K562 (cell line): Measurements from ENCODE around the gene SYNE1. TPM values are rescaled to one million over a fixed set of nuclear protein-coding genes. Genes with fewer than 3 reads are reported as not detected.

Source experiments
- GATA2 ChIP-seq: sonication (generic); formaldehyde crosslinking; IDR thresholded peaks from 2 replicates; pipeline ENCODE4 v1.4.0; 2020; ENCODE audit warnings: mild to moderate bottlenecking, missing genetic modification reagents
- HDAC3 ChIP-seq: fragments of 450-650 bp; IDR thresholded peaks from 2 replicates; pipeline ENCODE4 v1.6.1; 2018; ENCODE audit warnings: borderline replicate concordance, mild to moderate bottlenecking, moderate library complexity; ENCODE audit not compliant: partially characterized antibody
- MAFF ChIP-seq: IDR thresholded peaks from 2 replicates; pipeline ENCODE4 v1.6.1; 2012; ENCODE audit warnings: low read length, improper control_type of control experiment
- SIN3A ChIP-seq, 2 experiments: fragments of 150-350 bp in 1 of 2; IDR thresholded peaks; 2 replicates each; pipeline ENCODE4 v1.6.1; 2011 to 2016; ENCODE audit warnings: borderline replicate concordance in 2 of 2, low read depth in 2 of 2, low read length in 2 of 2, mild to moderate bottlenecking in 2 of 2, moderate library complexity in 2 of 2; ENCODE audit not compliant: control insufficient read depth in 1 of 2
- SMC3 ChIP-seq: conservative IDR thresholded peaks from 2 replicates; pipeline ENCODE4 v1.6.1; 2011; ENCODE audit warnings: low read depth, low read length, improper control_type of control experiment; ENCODE audit not compliant: insufficient read depth
- ZKSCAN3 ChIP-seq: fragments of 250-450 bp; sonication (Bioruptor Pico); IDR thresholded peaks from 2 replicates; pipeline ENCODE4 v1.4.0; 2020
- ZNF586 ChIP-seq: fragments of 450-650 bp; formaldehyde crosslinking; conservative IDR thresholded peaks from 2 replicates; pipeline ENCODE4 v1.4.0; 2020; ENCODE audit warnings: mild to moderate bottlenecking, moderate library complexity
- polyA plus RNA-seq, 8 experiments: library from polyadenylated mRNA; depleted of rRNA in 4 of 8; stranded (reverse) in 5 of 8; unstranded in 3 of 8; fragments of >200 nt; fragmentation: Nextera tagmentation in 2 of 8; fragmentation: Illumina TruSeq in 1 of 8; extraction: Ambion mirVana in 2 of 8; extraction: Trizol in 1 of 8; gene quantifications; 2 replicates each; pipeline versions ENCODE4 v1.2.1 to v1.2.3, GENCODE V29; 2011 to 2014; ENCODE audit warnings: inconsistent platforms in 1 of 8, missing spikeins in 1 of 8
- total RNA-seq, 7 experiments: library from RNA; depleted of rRNA in 6 of 7; stranded (reverse); fragments of >200 nt in 6 of 7; fragmentation: Illumina TruSeq in 2 of 7; extraction: Trizol in 2 of 7; gene quantifications; 2 replicates each; pipeline versions ENCODE4 v1.2.1 to v1.2.3, GENCODE V29; 2011 to 2021; ENCODE audit warnings: low replicate concordance in 1 of 7
- TF ChIP-seq, protein P1 (sequence below): fragments of 200-600 bp; sonication (generic); IDR thresholded peaks from one replicate; pipeline ENCODE4 v1.6.1; 2012; ENCODE audit warnings: mild to moderate bottlenecking, low read depth, low read length, inconsistent platforms
- TF ChIP-seq, protein P2 (sequence below): fragments of 450-650 bp; IDR thresholded peaks from 2 replicates; pipeline ENCODE4 v1.7.1; 2018; ENCODE audit warnings: mild to moderate bottlenecking, low read depth; ENCODE audit not compliant: partially characterized antibody
- TF ChIP-seq, protein P3 (sequence below): fragments of 250-450 bp; sonication (Bioruptor Pico); IDR thresholded peaks from 2 replicates; pipeline ENCODE4 v1.5.1; 2021; ENCODE audit warnings: mild to moderate bottlenecking

SYNE1 gene
- total and polyA plus RNA-seq, 9 of the 15 experiments (the other 6 are each of a cell fraction or from before 2014, with no cell fraction given) = under 0.01 to 0.42 (median 0.08) TPM; not detected in 1

DNA sequence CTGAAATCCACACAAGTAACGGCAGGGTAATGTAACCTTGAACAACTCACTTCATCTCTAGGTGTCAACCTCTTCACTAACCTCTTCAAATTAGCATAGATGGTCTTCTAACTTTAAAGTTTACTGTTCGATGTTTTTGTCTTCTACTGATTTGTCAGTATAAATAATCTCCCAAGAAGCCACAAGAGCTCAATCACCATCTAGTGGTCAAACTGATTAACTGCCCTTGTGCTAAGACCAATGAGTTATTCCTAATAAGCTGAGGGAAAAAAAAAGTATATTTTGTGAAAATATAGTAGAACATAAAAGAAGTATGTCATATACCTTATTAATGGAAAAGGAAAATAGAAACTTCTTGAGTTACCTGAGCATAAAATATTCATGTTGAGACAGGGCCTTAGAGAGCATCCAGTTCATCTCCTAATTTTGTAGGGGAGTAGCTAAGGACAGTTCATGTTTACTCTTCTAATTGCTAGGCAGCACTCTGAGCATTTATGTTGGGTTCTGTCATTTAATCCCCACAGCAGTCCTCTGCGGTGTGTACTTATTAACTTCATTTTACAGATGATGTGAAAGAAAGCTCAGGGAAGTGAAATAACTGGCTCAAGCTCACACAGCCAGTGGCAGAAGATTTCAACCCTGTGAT is 512.6 kb downstream of the SYNE1 start (continued):
- TF ChIP-seq HDAC3 (no peak), ZNF586 (no peak), GATA2 (no peak), SMC3 (peak; percentile 27; the same call in 1 of the 2 replicates), SIN3A (IDR thresholded peaks at IDR 0.05; ENCODE audit: borderline replicate concordance in 2 of 2, control insufficient read depth in 1 of 2, low read depth in 2 of 2, low read length in 2 of 2) (no peak), ZKSCAN3 (CRISPR knock-in tag) (no peak), MAFF (no peak)
- TF ChIP-seq, protein P1, sequence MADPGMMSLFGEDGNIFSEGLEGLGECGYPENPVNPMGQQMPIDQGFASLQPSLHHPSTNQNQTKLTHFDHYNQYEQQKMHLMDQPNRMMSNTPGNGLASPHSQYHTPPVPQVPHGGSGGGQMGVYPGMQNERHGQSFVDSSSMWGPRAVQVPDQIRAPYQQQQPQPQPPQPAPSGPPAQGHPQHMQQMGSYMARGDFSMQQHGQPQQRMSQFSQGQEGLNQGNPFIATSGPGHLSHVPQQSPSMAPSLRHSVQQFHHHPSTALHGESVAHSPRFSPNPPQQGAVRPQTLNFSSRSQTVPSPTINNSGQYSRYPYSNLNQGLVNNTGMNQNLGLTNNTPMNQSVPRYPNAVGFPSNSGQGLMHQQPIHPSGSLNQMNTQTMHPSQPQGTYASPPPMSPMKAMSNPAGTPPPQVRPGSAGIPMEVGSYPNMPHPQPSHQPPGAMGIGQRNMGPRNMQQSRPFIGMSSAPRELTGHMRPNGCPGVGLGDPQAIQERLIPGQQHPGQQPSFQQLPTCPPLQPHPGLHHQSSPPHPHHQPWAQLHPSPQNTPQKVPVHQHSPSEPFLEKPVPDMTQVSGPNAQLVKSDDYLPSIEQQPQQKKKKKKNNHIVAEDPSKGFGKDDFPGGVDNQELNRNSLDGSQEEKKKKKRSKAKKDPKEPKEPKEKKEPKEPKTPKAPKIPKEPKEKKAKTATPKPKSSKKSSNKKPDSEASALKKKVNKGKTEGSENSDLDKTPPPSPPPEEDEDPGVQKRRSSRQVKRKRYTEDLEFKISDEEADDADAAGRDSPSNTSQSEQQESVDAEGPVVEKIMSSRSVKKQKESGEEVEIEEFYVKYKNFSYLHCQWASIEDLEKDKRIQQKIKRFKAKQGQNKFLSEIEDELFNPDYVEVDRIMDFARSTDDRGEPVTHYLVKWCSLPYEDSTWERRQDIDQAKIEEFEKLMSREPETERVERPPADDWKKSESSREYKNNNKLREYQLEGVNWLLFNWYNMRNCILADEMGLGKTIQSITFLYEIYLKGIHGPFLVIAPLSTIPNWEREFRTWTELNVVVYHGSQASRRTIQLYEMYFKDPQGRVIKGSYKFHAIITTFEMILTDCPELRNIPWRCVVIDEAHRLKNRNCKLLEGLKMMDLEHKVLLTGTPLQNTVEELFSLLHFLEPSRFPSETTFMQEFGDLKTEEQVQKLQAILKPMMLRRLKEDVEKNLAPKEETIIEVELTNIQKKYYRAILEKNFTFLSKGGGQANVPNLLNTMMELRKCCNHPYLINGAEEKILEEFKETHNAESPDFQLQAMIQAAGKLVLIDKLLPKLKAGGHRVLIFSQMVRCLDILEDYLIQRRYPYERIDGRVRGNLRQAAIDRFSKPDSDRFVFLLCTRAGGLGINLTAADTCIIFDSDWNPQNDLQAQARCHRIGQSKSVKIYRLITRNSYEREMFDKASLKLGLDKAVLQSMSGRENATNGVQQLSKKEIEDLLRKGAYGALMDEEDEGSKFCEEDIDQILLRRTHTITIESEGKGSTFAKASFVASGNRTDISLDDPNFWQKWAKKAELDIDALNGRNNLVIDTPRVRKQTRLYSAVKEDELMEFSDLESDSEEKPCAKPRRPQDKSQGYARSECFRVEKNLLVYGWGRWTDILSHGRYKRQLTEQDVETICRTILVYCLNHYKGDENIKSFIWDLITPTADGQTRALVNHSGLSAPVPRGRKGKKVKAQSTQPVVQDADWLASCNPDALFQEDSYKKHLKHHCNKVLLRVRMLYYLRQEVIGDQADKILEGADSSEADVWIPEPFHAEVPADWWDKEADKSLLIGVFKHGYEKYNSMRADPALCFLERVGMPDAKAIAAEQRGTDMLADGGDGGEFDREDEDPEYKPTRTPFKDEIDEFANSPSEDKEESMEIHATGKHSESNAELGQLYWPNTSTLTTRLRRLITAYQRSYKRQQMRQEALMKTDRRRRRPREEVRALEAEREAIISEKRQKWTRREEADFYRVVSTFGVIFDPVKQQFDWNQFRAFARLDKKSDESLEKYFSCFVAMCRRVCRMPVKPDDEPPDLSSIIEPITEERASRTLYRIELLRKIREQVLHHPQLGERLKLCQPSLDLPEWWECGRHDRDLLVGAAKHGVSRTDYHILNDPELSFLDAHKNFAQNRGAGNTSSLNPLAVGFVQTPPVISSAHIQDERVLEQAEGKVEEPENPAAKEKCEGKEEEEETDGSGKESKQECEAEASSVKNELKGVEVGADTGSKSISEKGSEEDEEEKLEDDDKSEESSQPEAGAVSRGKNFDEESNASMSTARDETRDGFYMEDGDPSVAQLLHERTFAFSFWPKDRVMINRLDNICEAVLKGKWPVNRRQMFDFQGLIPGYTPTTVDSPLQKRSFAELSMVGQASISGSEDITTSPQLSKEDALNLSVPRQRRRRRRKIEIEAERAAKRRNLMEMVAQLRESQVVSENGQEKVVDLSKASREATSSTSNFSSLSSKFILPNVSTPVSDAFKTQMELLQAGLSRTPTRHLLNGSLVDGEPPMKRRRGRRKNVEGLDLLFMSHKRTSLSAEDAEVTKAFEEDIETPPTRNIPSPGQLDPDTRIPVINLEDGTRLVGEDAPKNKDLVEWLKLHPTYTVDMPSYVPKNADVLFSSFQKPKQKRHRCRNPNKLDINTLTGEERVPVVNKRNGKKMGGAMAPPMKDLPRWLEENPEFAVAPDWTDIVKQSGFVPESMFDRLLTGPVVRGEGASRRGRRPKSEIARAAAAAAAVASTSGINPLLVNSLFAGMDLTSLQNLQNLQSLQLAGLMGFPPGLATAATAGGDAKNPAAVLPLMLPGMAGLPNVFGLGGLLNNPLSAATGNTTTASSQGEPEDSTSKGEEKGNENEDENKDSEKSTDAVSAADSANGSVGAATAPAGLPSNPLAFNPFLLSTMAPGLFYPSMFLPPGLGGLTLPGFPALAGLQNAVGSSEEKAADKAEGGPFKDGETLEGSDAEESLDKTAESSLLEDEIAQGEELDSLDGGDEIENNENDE = no peak
- TF ChIP-seq, protein P2, sequence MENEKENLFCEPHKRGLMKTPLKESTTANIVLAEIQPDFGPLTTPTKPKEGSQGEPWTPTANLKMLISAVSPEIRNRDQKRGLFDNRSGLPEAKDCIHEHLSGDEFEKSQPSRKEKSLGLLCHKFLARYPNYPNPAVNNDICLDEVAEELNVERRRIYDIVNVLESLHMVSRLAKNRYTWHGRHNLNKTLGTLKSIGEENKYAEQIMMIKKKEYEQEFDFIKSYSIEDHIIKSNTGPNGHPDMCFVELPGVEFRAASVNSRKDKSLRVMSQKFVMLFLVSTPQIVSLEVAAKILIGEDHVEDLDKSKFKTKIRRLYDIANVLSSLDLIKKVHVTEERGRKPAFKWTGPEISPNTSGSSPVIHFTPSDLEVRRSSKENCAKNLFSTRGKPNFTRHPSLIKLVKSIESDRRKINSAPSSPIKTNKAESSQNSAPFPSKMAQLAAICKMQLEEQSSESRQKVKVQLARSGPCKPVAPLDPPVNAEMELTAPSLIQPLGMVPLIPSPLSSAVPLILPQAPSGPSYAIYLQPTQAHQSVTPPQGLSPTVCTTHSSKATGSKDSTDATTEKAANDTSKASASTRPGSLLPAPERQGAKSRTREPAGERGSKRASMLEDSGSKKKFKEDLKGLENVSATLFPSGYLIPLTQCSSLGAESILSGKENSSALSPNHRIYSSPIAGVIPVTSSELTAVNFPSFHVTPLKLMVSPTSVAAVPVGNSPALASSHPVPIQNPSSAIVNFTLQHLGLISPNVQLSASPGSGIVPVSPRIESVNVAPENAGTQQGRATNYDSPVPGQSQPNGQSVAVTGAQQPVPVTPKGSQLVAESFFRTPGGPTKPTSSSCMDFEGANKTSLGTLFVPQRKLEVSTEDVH = no peak
- TF ChIP-seq, protein P3, sequence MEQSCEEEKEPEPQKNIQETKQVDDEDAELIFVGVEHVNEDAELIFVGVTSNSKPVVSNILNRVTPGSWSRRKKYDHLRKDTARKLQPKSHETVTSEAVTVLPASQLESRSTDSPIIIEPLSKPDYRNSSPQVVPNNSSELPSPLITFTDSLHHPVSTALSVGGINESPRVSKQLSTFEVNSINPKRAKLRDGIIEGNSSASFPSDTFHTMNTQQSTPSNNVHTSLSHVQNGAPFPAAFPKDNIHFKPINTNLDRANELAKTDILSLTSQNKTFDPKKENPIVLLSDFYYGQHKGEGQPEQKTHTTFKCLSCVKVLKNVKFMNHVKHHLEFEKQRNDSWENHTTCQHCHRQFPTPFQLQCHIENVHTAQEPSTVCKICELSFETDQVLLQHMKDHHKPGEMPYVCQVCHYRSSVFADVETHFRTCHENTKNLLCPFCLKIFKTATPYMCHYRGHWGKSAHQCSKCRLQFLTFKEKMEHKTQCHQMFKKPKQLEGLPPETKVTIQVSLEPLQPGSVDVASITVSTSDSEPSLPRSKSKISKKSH = no peak
